NCI-H146 treated with DMSO at 0.1 percent for 48 hours (cell line): ENCODE data around the gene KCTD20.
"Not testable (repeated sequence)": the region's sequence is repeated elsewhere in the genome, so short reads cannot be mapped to it uniquely, and the experiment has no call there.

Experiments used
- DNase-seq: peaks from one replicate; lab custom pipeline; 2025; ENCODE audit not compliant: unreplicated experiment; lab: John Stamatoyannopoulos, UW

KCTD20 gene

GRCh38 chr6:36443471-36444428 lies 950 bp downstream of the KCTD20 start:
- peak; percentile 22 for DNase-seq

DNA sequence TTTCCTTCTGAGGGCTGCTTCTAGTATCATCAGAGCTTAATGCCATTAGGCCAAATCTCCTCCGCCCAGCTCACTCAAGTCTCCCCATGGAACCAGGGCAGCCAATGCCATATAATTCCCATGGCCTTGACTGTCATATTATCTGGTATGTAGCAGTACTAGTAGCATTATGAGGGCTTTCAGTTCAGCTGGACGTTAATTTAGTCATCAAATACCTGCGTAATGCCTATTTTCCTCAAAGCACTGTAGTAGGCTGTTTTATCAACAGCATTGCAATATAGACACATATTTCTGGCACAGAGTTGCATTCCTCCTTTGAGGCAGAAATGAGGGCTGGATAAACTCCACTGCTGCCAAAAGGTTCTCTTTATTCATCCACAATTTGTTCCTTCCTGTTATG lies 1.7 kb downstream of the KCTD20 start:
- DNase-seq = no peak

DNA sequence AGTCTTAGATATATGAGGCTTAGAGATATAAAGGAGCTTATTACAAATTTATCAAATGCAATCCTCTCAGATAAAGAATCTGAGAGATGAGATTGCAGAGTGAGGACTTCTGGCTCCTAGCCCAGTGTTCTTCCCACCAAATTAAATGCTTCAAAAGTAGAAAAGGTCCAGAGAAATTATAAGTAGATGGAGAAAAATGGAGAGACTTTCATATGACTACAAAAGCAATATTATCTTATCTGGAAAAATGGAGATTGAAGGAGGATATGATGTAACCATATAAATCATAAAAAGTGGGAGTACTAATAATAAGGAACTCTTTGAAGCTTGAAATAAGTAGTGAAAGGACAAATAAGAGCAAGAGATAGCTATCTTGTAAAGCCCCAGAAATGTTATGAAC lies 2.8 kb downstream of the KCTD20 start:
- no peak for DNase-seq

GRCh38 chr6:36449173-36449572 lies 6.4 kb downstream of the KCTD20 start:
- DNase-seq = not testable (repeated sequence)

- not testable (repeated sequence) for DNase-seq
Observed at GRCh38 chr6:36452897-36453296, 10.1 kb downstream of the KCTD20 start.

DNA sequence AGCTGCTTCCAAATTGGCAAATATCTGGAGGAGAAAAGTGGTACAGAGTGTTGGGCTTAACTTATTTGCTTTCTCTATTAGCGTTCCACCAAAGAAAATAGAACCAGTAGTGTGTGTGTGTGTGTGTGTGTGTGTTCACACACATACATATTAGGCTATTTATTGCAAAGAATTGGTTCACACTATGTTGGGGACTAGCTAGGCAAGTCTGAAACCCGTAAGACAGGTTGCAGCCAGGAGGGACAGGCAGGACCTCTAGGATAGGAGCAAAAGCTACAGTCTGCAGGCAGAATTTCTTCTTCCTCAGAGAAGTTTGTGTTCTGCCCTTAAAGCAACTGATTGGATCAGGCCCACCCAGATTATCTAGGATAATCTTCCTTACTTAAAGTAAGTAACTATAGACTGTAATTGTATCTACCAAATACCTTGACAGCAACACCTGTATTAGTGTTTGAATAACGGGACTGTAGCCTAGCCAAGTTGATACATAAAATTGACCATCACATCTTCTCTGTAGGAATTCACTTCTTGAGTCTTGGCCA lies 12.8 kb downstream of the KCTD20 start:
- no peak for DNase-seq

DNA sequence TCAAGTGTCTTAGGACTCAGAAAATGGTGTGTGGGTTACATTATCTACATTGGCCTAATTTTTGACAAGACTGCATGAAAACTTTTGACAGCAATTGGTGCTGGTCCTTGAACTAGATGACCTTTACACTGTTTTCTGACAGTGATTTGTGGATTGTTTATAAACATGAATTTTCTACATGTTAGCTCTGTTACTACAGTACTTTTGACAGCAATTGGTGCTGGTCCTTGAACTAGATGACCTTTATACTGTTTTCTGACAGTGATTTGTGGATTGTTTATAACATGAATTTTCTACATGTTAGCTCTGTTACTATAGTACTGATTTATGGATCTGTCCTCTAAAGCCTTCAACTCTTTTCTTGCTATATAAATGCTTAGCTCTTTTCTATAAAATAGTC lies 16.7 kb downstream of the KCTD20 start:
- no peak for DNase-seq

GRCh38 chr6:36460916-36461315 lies 18.1 kb downstream of the KCTD20 start:
- no peak for DNase-seq

GRCh38 chr6:36461646-36462045 lies 18.8 kb downstream of the KCTD20 start:
- DNase-seq = no peak

- no peak for DNase-seq
Observed at GRCh38 chr6:36463676-36464075, 20.9 kb downstream of the KCTD20 start.

- no peak for DNase-seq
Observed at GRCh38 chr6:36464233-36464632, 21.4 kb downstream of the KCTD20 start.

GRCh38 chr6:36467625-36468024 lies 24.8 kb downstream of the KCTD20 start:
- DNase-seq = no peak

- no peak for DNase-seq
Observed at GRCh38 chr6:36469148-36469661, 26.4 kb downstream of the KCTD20 start.

- no peak for DNase-seq
Observed at GRCh38 chr6:36469946-36470345, 27.1 kb downstream of the KCTD20 start.

- DNase-seq = no peak
Observed at GRCh38 chr6:36478051-36478526, 35.3 kb downstream of the KCTD20 start.

- DNase-seq = no peak
Observed at GRCh38 chr6:36479256-36479655, 36.5 kb downstream of the KCTD20 start.

- not testable (repeated sequence) for DNase-seq
Observed at GRCh38 chr6:36483326-36483725, 40.5 kb downstream of the KCTD20 start.

GRCh38 chr6:36484736-36485135 lies 41.9 kb downstream of the KCTD20 start:
- DNase-seq = no peak

DNA sequence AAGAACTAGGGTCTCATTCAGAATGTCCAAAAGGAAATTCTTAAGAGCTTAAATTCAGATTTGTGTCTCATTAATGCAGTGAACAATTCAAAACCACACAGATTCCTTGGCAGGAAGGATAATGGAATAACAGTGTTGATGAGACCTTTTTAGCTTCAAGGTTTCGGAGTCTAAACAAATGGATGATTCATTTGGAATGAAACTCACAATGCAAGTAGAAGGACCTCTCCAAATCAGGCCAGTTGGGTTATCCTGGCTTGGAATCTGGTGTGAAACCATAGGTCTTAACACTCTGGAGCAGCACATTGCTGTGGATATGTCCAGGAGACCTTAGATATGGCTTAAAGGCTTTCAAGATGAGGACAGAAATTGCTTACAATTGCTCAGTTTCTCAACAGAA lies 44.9 kb downstream of the KCTD20 start:
- DNase-seq = no peak

GRCh38 chr6:36488221-36488620 lies 45.4 kb downstream of the KCTD20 start:
- DNase-seq = no peak

- no peak for DNase-seq
Observed at GRCh38 chr6:36489426-36489825, 46.6 kb downstream of the KCTD20 start.

GRCh38 chr6:36491378-36491965 lies 48.7 kb downstream of the KCTD20 start:
- DNase-seq = no peak
